ENCODE measurements around the gene STK16.

Gene STK16

DNA sequence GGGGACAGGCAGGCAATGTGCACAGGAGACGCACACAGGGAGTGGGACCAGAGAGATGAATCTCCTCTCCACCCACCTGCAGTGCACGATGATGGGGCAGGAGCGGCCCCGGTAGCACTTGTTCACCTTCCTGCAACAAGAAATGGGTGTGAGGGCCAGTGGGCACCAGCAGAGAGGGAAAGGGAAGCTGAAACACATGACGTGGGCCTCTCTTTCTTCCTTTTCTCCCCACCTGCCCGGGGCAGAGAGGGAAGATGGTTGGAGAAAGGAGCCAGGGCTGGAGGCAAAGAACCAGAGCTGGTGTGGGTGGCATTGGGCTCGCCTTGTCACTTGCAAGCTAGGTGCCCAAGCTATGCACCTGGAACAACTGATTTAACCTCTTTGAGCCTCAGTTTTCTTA lies 46.1 kb downstream of the STK16 start:
- no peak for DNase-seq (ENCODE audit: low read depth)
- TF ChIP-seq, protein P1, sequence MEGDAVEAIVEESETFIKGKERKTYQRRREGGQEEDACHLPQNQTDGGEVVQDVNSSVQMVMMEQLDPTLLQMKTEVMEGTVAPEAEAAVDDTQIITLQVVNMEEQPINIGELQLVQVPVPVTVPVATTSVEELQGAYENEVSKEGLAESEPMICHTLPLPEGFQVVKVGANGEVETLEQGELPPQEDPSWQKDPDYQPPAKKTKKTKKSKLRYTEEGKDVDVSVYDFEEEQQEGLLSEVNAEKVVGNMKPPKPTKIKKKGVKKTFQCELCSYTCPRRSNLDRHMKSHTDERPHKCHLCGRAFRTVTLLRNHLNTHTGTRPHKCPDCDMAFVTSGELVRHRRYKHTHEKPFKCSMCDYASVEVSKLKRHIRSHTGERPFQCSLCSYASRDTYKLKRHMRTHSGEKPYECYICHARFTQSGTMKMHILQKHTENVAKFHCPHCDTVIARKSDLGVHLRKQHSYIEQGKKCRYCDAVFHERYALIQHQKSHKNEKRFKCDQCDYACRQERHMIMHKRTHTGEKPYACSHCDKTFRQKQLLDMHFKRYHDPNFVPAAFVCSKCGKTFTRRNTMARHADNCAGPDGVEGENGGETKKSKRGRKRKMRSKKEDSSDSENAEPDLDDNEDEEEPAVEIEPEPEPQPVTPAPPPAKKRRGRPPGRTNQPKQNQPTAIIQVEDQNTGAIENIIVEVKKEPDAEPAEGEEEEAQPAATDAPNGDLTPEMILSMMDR (conservative IDR thresholded peaks at IDR 0.05; ENCODE audit: low read length): no peak
- no peak overlapping the region for H3K4me3 ChIP-seq (ENCODE audit: low read length)

DNA sequence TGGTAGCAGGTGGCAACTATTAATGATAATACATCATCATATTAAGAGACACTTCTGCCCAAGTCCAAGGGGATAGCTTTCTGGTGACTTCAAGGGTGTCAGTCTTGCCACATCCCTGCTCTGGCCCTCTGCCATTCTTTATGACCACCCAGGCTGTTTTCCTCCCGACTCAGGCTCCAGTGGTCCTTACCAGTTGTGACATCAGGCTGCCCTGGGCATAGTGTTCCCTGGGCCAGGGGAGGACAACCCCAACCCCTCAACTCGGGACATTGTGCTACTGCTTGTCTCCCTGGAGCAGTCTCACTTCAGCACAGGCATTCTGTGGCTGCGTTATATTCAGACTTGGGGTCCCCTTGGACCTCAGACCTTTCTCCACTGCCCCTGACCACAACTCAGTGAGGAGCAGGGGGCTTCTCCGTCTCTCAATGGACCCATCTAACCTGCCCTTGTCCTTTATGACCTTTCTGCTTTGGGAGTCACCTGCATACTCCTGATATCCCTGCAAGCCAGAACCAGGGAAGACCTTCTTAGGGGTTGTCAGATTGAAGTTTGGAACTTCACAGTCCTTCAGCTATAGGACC lies 46.7 kb downstream of the STK16 start:
- DNase-seq (ENCODE audit: low read depth): no peak
- H3K4me3 ChIP-seq (ENCODE audit: low read length): no peak overlapping the region
- TF ChIP-seq, protein P1 (conservative IDR thresholded peaks at IDR 0.05; ENCODE audit: low read length): no peak

DNA sequence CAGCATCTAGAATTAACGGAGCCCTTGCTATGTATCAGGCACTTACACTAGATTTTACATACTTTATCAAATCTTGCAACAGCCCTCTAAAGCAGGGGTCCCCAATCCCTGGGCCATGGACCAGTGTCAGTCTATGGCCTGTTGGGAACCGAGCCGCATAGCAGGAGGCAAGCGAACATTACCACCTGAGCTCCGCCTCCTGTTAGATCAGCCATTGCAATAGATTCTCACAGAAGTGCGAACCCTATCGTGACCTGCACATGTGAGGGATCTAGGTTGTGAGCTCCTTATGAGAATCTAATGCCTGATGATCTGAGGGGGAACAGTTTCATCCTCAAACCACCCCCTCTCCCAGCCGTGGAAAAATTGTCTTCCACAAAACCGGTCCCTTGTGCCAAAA lies 47.3 kb downstream of the STK16 start:
- H3K4me3 ChIP-seq (ENCODE audit: low read length): no peak overlapping the region
- no peak for DNase-seq (ENCODE audit: low read depth)
- TF ChIP-seq, protein P1 (conservative IDR thresholded peaks at IDR 0.05; ENCODE audit: low read length): no peak

DNA sequence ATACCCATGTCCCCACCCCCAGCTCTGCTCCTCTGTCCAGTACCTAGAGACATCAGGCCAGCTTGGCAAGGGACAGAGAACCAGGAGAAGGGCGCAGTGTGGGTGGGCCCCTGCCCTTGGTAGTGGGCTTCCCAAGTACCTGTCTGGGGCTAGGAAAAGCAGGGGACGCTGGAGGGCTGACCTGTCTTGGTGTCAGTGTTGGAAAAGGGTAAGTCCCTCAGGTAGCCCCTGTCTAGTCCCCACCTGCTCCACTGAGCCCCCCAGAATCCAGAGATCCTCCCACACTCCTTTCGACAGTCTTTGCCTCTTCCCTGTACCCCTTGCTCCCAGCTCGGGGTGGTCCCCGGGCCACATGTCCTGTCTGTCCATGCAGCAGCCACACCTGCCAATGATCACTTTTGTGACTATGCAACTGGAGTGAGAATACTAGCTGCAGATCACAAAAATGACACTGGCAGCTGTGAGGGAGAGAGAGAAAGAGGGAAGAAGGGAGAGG lies 48.5 kb downstream of the STK16 start:
- TF ChIP-seq, protein P1 (conservative IDR thresholded peaks at IDR 0.05; ENCODE audit: low read length): no peak
- no peak for DNase-seq (ENCODE audit: low read depth)
- no peak overlapping the region for H3K4me3 ChIP-seq (ENCODE audit: low read length)

DNA sequence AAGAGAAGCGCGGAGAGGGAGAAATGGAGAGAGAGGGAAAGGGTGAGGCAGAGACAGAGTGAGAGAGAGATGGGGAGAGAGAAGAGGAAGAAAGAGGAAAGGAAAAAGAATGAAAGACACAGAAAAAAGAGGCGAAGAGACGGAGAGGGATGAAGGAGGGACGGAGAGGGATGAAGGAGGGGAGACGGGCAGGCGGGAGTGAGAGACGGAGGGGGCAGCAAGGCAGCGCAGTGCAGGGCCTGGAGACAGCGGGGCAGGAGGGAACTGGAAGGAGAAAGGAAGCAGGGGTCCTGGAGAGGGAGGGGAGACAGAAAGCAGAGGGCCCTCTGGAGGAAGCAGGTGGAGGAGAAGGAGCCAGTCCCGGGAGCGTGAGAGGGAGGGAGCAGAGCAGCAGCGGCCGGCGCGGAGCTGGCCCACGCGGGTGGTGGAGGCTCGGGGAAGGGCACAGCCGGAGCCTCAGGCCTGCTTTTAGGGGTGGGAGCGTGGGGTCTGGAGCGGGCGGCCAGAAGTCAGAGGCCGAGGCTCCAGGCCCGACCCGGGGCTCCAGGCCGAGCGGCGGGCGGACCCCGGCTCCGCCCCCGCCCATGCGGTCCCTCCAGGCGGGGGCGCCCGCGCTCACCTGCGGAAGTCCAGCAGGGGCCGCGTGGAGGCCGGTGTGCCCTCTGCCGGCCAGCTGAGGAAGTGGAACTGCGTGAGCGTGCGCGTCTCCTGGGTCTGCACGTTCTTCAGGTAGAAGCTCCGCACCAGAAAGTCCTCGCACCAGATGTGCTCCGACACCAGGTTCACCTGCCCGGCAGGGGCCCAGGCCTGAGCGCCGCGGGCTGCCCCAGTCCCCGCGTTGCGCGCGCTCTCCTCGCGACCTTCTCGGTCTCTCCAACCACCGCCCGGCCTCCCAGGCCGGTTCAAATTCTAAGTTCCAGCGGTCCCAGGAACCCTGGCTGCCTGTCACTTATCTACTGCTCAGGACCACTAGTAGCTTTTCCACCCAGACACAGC lies 49.4 kb downstream of the STK16 start:
- peak; percentile 66 for DNase-seq (ENCODE audit: low read depth)
- peak overlapping the region; percentile 57 for H3K4me3 ChIP-seq (ENCODE audit: low read length)
- TF ChIP-seq, protein P1 (conservative IDR thresholded peaks at IDR 0.05; ENCODE audit: low read length): peak; percentile 73

DNA sequence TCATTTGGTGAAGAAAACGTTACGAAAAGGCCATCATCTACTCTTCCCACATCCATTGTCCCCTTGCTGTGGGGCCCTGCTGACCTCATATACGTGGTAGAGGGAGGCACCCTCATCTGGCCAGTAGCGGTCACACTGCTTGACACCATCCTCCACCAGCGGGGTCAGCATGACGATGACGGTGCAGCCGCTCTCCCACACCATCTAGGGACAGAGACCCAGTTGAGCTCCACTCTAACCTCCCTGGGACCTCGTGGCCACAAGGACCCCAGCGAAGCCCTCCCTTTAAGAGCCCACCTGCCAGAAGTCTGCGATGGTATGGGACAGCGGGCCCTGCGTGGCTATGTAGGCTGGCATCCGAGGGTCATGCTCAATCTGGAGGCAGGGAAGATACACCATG lies 50.9 kb downstream of the STK16 start:
- TF ChIP-seq, protein P1 (conservative IDR thresholded peaks at IDR 0.05; ENCODE audit: low read length): no peak
- H3K4me3 ChIP-seq (ENCODE audit: low read length): no peak overlapping the region
- DNase-seq (ENCODE audit: low read depth): no peak
